HTR-8/SVneo (cell line): ENCODE results near the gene MYO3B.
"Not testable (repeated sequence)": the region's sequence is repeated elsewhere in the genome, so short reads cannot be mapped to it uniquely, and the experiment has no call there.

Experiments used
- DNase-seq: peaks from one replicate; pipeline ENCODE4 v3.0.0; 2011; ENCODE audit warnings: low spot score, mixed read lengths; ENCODE audit not compliant: insufficient read length
- FAIRE-seq: peaks from 2 replicates; lab custom pipeline; 2011; peaks lifted over from hg19 to GRCh38; lab: Jason Lieb, UNC

Gene MYO3B

GRCh38 chr2:170647741-170648436 lies 469.9 kb downstream of the MYO3B start:
- FAIRE-seq = no peak
- DNase-seq = no peak

- FAIRE-seq (no peak), DNase-seq (no peak)
Measured at GRCh38 chr2:170651624-170652325, 473.8 kb downstream of the MYO3B start.

GRCh38 chr2:170652637-170653417 lies 474.9 kb downstream of the MYO3B start:
- FAIRE-seq (no peak), DNase-seq (no peak)

- FAIRE-seq = no peak
- DNase-seq = no peak
Measured at GRCh38 chr2:170656669-170657068, 478.7 kb downstream of the MYO3B start.

GRCh38 chr2:170660409-170660808 lies 482.5 kb downstream of the MYO3B start:
- no peak for FAIRE-seq
- DNase-seq = no peak

DNA sequence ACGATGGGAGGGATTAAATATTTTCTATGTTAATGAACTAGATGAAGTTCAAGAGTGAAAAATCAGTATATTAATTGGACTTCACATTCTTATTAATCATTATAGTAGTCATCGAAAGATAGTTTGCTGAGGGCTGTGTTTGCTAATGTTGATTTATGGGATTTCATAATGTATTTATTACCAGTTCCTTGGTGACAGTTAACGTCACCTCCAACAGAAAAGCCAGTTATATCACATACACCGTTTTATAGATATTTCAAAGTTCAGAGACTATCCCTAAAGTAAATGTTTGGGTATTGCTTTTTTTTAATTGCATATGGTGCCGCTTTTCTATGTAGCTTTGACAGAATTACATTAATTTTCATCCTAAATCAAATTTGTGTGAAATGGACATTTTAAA lies 487.8 kb downstream of the MYO3B start:
- DNase-seq (no peak), FAIRE-seq (no peak)

GRCh38 chr2:170669909-170670308 lies 492.0 kb downstream of the MYO3B start:
- FAIRE-seq (no peak), DNase-seq (no peak)

DNA sequence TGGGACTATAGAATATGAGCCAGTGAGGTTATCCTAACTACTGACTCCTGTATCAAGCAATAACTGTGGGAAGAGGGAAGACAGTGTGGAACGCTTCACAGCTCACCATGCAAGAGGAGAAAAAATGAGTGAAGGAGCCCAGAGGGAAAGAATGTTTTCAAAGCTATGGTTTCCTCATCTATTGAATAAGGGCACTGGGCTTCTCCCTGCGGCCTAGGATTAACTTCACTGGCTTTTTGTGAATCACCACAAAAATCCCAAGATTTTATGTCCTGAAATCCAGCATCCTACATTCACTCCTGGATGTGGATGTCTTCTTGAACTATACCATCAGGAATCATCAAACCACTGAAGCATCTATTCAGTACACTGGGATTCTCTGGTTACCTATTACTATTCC lies 492.7 kb downstream of the MYO3B start:
- DNase-seq = no peak
- no peak for FAIRE-seq

DNA sequence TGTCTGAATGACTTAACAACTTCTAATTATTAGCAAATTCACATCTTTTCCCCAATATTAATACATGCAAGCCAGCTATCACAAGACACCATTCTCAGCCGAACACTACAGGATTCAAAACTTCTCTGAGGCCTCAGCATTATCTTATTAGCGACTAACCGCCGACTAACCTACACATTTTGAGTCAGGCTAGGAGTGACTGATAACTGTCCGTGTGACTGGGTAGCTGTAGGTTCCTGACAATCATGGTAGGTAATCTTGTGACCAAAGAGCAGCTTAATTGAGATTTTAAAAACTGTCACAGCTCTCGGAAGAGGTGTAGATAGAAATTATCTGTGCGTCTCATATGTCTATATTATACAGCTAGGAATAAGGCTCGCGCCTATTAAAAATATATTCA lies 493.1 kb downstream of the MYO3B start:
- DNase-seq = no peak
- no peak for FAIRE-seq

GRCh38 chr2:170674282-170674681 lies 496.3 kb downstream of the MYO3B start:
- not testable (repeated sequence) for DNase-seq, FAIRE-seq

DNA sequence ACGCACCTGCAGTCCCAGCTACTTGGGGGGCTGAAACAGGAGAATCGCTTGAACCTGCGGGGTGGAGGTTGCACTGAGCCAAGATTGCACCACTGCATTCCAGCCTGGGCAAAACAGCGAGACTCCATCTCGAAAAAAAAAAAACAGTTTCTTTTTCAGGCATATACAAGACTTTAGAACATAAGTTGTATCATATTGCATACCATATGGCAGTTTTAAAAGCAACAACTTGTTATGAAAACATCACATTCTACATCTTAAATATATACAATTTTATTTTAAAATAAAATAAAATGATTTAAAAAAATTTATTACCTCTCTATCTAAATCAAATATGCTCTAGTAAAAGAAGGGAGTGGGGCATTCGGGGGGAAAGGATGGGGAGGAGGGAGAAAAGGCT lies 497.8 kb downstream of the MYO3B start:
- no peak for DNase-seq
- no peak for FAIRE-seq

DNA sequence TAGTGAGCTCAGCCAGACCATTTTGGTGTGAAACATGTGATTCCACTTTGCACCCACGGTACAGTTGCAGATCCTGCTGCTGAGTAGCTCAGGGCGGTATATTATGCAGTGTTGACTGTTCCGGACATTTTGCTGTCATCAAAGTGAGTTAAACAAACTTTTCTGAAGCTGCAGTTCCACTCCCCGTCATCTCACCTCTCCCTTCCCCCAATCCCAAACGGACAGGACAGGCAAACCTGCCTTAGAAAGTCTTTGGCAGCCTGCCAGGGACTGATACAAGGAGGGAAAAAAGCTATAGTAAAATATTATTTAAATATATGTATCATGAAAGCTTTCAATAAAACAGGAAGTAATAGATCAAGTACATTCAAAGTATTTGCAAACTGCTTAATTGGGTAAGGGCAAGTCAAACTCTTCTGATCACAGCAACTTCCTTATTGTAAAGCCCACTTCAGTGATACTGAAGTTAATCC lies 501.7 kb downstream of the MYO3B start:
- FAIRE-seq (no peak), DNase-seq (no peak)

- FAIRE-seq (no peak), DNase-seq (no peak)
Measured at GRCh38 chr2:170680172-170680941, 502.4 kb downstream of the MYO3B start.

DNA sequence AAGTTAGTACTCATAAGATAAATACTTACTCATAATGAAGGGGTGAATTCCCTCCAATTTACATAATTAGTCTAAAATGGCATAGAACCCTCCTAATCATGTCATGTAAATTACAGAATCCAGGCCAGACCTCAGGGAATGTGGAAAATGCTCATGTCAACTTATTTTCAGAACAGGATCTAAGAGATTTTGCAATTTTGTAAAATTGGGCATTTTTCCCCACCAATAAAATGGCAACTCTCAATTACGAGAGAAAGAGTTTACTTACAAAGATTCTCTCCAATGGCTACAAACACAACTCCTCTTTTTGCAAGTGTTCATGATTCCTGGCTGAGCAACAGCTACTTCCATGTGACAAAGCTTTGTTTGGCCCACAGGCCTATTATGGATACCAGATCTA lies 503.4 kb downstream of the MYO3B start:
- DNase-seq (no peak), FAIRE-seq (no peak)

GRCh38 chr2:170685591-170685990 lies 507.6 kb downstream of the MYO3B start:
- FAIRE-seq (no peak), DNase-seq (no peak)

DNA sequence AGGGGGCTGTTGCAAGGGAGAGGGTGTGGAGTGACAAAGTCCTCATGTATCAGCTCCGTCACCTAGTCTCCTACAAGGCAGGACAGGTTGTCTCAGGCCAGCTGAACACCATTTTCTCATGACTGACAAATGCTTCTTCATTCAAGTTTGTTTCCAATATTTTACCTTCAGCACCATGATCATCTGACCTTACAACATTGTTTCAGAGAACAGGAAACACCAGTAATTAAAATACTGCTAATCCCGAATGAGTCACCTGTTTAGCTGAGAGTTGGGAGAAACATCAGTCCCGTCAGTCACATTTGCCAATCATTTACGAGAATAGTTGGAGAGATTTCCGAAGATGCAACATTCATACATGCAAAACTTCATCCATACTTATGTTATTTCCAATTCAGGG lies 511.5 kb downstream of the MYO3B start:
- DNase-seq (no peak), FAIRE-seq (no peak)

DNA sequence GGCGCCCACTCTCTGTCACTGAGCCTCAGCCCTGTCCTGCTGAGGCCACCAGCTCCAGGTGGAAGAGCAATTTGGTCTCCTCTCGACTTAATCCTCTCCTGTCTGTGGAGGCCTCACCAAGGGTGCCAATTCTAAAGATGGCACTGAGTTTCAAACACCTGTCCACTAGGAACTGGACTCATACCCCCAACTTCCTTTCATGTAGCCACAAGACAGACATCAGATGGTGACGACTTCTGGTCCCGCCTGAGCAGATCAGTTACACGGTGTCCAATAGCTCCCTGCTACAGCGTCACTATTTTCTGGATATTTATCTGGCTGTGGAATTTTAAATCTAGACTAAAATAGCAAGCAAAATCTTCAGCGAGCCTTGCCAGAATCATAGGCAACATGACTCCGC lies 512.7 kb downstream of the MYO3B start:
- no peak for DNase-seq
- no peak for FAIRE-seq

DNA sequence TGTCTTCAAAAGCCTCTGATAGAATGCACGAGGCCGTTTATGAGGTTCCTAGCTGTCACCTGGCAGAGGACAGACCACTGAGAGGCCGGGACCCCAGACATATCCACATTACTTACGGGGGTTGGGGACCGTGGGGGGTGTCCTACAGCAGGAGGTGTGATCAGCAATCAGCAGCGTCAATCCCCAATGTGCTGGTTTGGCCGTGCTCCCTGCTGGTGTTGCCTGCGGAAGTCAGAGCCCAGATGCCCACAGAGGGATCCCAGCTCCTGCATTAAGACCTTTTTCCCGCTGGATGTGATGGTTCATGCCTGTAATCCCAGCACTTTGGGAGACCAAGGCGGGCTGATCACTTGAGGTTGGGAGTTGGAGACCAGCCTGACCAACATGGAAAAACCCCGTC lies 516.4 kb downstream of the MYO3B start:
- FAIRE-seq = no peak

GRCh38 chr2:170695521-170696410 lies 517.8 kb downstream of the MYO3B start:
- FAIRE-seq = no peak
- no peak for DNase-seq

More for the DNA sequence above, 516.4 kb downstream of the MYO3B start:
- DNase-seq = no peak
